COR-L47 (cell line): ENCODE results near the gene ST8SIA5.

ENCODE experiments used
- DNase-seq: peaks from one replicate; lab custom pipeline; 2025; lab: John Stamatoyannopoulos, UW

The ST8SIA5 gene

GRCh38 chr18:46628206-46628605 is 128.6 kb downstream of the ST8SIA5 start:
- no peak for DNase-seq

- peak; percentile 10 for DNase-seq
Measured at GRCh38 chr18:46627136-46627535, 129.7 kb downstream of the ST8SIA5 start.

- DNase-seq = no peak
Measured at GRCh38 chr18:46625069-46625468, 131.8 kb downstream of the ST8SIA5 start.

- no peak for DNase-seq
Measured at GRCh38 chr18:46624127-46624526, 132.7 kb downstream of the ST8SIA5 start.

GRCh38 chr18:46623541-46623940 is 133.3 kb downstream of the ST8SIA5 start:
- no peak for DNase-seq

GRCh38 chr18:46622999-46623398 is 133.9 kb downstream of the ST8SIA5 start:
- peak; percentile 51 for DNase-seq

GRCh38 chr18:46622451-46622850 is 134.4 kb downstream of the ST8SIA5 start:
- DNase-seq = no peak

- no peak for DNase-seq
Measured at GRCh38 chr18:46621871-46622270, 135.0 kb downstream of the ST8SIA5 start.

- DNase-seq = no peak
Measured at GRCh38 chr18:46621111-46621766, 135.6 kb downstream of the ST8SIA5 start.

- no peak for DNase-seq
Measured at GRCh38 chr18:46619559-46619958, 137.3 kb downstream of the ST8SIA5 start.
